Posterior vena cava (tissue), 2 donors: ENCODE results near the gene PCDH9. TPM values are rescaled to one million over a fixed set of nuclear protein-coding genes. Genes with fewer than 3 reads are reported as not detected.

Experiments used
- DNase-seq: peaks from one replicate; pipeline ENCODE4 v3.0.0-alpha.2; 2020; ENCODE audit warnings: low spot score
- intact Hi-C, 2 donors: fragments of 100-400 bp; cut with DNase I; formaldehyde crosslinking; loops; one replicate each; pipeline versions ENCODE4 v1.14.1 to v1.14.2; 2022 to 2023
- total RNA-seq, 2 donors: library from RNA; stranded (reverse); fragmentation: NEBNext Ultra II Directional; extraction: Animal tissue kit (Norgen Biotek cat#: 25700); gene quantifications; one replicate each; pipeline ENCODE4 v1.2.1, GENCODE V29; 2021
- donor health status: DM: yes; HTN: yes; CAD: no.
- donor health status: DM: yes; HTN: yes; CAD: no.

The PCDH9 gene
- total RNA-seq, 2 donors from 2014 or later = 1.6 to 2.4 TPM

DNA sequence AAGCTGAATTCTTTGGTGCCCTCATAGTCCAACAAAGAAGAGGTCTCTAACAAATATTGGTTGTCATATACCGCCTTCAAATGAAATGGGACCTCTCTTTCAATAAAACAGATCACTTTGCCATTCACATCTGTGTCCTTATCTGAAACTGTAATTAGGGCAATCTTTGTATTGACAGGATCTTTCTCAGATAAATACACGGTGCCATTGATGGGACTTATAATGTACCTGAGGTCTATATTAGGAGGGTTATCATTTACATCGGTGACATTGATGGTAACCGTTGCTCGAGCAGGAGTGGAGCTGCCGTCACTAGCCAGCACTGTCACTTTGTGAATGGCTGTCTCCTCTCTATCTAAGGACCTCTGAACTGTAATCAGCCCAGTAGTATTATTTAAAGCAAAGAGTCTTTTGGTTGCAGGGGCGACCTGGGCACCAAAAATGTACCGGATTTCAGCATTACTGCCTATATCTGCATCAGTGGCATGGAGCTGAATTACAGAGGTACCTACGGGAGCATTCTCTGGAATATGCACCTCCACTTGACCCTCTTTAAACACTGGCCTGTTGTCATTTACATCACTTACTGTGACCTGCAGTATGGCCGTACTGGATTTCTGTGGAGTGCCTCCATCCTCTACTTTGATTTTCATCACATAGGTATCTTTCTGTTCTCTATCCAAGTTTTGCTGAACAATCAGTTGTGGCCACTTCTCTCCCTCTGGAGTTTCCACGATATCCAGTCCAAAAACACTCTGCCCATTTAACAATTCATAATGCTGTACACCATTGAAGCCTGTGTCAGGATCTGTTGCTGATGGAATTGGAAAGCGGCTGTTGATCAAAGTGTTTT is 2.8 kb downstream of the PCDH9 start:
- DNase-seq = no peak
- intact Hi-C loops = no loop called here

DNA sequence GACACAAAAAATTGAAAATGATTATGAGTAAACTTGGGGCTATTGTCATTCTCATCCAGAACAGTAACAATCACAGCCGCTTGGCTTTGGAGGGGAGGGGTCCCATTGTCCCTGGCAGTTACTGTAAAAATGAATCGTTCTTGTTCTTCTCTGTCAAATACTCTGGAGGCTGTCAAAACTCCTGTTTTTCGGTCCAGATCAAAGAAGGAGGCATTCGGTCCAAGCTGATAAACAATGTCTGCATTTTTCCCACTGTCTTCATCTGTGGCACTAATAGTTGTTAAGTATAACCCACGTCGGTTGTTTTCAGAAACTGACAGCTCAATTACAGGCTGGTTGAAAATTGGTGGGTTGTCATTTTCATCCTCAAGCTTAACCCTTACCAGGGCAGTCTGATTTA is 3.4 kb downstream of the PCDH9 start:
- intact Hi-C loops = no loop called here
- DNase-seq = no peak

DNA sequence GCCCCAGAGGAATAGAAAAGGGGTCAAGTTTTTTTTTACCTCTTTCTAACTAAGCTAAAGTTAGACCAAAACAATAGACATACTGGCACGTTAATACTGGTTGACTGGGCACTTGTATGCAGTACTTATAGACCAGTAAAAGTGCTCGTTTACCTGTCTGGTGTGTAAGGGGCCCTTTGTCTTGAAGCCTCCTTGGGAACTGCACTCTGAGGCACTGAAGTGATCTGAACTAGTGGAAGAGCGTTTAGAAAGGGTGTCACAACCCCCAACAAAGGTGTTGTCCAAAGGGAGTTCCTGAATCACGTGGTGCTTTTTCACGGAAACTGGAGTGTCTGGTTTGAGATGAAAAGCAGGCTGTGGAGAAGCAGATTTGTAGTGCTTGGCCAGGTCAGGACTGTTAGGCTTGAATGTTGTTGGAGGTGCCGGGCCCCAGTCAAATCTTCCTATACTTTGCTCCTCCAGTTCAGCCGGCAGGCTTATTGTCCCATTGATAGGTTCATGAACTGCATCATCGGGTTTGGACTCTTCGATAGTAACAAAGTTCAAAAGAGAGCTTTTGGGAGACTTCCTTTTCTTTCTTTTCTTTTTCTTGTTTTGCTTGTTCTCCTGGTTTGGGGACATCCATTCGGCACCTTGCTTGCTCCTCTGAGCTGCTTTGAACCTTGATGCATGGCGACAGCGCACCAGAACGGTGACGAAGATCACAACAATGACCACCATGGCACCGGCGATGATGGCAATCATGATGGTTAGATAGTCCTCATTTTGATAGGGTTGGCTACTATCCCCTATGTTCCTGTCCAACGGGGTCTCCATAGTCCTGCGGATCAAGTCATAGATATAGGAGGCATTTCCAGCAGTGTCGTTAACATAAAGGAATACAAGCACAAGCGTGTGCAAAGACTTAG is 4.6 kb downstream of the PCDH9 start:
- no peak for DNase-seq
- intact Hi-C loops = no loop called here

DNA sequence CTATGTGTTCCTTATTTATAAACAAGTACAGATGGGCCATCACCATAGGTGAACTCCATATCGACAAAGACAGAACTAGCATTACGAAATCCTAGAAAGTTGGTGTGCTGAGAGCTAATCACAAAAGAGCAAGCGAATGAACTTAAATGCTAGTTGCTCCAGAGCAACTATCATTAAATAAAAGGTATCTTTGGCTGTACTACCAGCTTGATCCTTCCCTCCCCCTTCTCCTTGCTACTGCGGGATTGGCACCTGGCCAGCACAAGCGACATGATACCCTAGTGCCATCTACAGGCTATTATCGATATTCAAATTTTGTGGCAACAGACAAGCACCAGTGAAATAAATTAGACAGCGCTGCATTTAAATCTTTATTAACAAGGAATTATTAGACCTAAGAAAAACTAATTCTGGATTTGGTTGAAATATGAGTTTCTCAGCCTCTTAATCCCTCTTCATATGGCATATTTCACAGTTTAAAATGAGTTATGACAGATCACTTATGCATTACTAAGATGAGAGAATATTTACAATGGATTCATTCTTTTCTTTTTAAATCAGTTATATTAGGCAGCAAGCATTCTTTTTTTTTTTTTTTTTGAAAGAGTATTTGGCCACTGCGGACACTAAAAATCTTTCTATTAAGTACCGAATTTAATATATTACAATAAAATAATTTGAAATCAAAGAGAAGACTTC is 5.8 kb downstream of the PCDH9 start:
- intact Hi-C loops = no loop called here
- peak; percentile 88 for DNase-seq

DNA sequence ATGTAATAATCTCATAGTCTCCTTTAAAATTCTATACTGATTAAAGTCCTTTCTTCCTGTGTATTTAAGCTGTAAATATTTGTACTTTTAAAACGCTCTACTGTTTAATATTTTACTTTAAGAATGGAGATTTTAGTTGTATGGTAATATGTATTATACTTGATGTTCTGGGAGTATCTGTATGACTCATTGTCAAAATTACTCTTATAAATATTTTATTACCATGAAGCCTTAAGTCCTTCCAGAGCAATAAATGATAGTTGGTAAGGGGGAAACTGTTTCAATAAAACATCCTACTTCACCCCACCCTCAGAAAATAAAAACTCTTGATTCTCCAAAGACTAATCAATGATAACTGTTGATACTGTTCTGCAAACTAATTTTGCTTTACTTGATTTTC is 6.4 kb downstream of the PCDH9 start:
- intact Hi-C loops = no loop called here

DNA sequence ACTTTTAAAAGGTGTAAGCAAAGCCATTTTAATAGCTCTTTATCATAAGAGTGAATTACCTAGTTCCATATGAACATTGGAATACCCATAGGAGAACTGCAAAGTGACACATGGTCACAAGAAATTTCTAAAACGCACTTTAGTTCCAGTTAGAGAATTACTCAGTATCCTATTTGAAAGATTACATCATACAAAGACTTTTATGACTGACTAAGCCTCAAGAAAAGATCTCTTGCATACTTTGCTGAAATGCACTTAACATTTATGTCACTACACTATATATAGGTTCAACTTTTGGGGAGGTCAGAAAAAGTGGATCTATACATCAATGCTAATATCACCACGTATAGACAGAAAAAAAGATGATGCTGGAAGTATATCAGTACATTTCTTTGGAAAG is 7.1 kb downstream of the PCDH9 start:
- no peak for DNase-seq
- intact Hi-C loops = no loop called here

More for the DNA sequence above, 6.4 kb downstream of the PCDH9 start:
- no peak for DNase-seq

DNA sequence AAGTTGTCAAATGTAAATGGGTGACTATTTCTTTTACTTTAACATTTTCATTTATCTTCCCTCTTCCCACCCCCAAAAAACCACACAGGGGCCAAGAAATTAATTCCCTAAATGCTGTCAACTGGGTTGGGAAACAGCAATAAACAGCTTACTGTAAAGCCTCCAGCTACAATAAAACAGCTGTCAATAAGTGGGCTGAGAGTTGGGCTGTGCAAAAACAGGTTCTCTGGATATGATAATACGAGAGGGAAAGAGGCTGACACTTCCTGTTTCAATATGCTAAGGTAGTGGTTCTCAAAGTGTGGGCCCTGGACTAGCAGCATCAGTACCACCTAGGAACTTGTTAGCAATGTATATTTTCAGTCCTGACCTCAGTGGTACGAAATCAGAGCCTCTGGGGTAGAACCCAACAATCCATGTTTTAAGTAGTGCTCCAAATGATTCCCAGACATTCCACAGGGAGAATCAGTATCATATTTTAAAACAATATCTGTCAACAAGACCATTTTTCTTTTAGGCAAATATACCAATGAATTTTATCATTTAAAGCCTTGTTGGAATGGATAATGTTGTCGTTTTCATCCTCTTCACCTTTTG is 8.4 kb downstream of the PCDH9 start:
- intact Hi-C loops = no loop called here
- no peak for DNase-seq

DNA sequence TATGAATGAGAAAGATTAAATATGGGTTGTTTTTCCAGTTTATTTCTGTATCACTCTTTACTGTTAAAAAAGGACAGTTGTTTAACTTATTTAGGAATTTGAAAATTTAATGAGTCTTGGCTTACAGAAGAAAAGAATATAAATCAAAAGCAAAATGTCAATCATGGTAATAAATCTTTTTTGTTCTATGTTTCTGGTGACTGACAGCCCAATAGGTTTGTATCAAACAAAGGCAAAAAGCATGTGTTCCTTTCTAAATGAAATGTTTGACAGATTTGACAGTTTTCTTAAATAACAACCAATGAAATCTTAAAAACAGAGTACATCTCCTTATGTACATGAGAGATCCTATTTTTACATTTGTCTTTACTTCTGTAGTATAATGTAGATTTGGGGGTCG is 11.0 kb downstream of the PCDH9 start:
- no peak for DNase-seq
- intact Hi-C loops = no loop called here

DNA sequence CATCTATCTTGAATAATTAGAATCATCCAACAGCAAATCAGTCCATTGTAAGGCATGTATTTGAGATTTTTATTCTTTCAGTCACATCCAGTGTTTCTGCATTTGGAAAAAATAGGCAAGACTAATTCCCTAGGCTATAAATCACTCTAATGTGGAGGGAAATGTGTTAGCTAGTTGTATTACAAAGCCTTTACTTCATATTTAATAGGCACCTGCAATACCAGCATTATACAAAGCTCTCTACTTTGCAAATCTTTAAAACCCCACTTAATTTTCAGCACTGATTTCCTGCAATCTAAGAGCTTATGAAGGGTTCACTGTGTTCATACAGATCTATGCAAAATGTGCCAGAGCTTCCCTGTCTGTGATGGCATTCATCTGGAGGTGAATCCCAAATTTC is 12.3 kb downstream of the PCDH9 start:
- intact Hi-C loops = no loop called here
- no peak for DNase-seq

DNA sequence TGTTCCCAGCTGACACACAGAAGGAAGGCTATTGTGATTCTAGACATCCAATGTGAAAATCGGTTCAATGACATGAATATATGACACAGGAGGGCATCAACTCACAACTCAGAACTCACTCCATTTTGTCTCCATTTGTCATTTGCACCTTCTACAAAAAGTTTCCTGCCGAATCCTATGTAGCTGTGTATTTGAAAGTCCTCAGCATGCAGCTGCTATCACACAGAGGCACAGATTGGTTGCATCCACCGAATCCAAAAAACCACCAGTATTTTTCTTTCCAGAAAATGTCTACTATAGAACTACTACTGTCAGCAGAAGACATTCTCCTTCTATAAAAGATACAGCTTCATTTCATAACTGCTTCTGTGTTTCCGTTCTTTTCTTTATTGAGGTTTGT is 13.3 kb downstream of the PCDH9 start:
- no peak for DNase-seq
- intact Hi-C loops = no loop called here

DNA sequence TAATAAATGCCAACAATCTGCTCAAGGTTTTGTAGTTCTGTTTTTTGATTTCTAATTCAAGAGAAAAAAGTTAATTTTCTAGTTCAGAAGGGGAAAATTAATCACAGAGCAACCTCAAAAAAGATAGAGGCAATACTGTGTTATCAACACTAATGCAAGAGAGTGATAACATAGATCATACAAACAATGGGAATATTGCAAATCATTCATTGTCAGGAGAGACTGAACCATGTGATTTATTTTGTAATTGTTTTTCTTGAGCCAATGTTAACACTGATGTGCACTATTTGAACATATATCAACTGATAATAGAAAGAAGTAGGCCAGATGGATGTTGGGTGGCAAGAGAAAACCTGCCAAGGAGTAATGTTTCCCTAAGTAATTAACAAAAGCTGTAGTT is 19.9 kb downstream of the PCDH9 start:
- intact Hi-C loops = no loop called here

DNA sequence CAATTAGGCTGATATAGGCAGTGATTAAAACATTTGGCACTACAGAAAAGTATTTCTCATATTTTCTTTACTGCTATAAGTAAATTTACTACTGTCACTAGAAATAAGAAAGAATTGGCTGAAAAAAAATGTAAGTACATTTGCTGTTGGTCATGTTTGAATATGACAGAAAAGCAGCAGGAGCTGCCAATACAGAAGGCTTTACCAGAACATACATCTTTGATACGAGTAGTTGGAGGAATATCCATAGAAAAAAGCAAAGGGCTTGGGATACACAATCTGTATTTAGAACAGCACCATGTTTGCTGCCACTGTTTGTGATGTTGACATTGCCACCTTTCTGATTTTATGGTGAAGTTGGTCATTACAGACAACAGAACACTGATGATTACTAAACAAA is 21.6 kb downstream of the PCDH9 start:
- DNase-seq = no peak
- intact Hi-C loops = no loop called here

More for the DNA sequence above, 19.9 kb downstream of the PCDH9 start:
- no peak for DNase-seq

DNA sequence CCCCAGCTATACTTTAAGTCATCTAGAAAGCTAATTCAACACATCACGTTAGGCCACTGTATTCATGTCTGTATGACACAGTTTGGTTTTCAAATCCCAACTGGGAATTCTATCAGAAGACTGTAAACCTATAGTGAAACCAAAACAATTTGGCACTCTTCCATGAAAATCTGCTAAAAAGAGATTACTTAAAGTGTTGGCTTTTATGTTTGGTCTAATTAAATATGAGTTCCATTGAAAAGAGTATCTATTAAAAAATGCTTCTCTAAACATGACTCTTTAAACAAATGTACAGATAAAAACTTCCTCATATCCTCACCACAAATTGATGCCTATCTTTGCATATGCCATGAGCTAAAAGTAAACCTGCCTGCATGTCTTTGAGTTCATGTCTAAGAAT is 25.4 kb downstream of the PCDH9 start:
- intact Hi-C loops = no loop called here
- no peak for DNase-seq

DNA sequence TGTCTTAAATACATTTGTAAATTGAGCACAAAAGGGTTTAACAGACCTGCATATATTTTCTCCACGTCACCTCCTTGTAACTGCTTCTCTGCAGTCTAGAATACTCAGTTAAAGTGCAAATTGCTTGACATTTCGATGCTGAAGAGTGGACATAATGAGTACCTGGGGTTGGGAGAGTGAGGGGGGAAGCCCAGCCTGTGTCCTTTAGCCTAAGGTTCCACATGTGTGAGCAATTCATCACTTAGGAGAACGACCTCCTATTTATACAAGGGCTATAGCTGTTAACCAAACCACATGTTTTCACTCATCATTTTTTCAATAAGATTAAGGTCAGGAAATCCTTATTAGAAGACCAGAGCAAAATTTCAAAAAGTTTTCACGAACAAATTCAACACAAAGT is 29.5 kb downstream of the PCDH9 start:
- DNase-seq = no peak
- intact Hi-C loops = no loop called here

DNA sequence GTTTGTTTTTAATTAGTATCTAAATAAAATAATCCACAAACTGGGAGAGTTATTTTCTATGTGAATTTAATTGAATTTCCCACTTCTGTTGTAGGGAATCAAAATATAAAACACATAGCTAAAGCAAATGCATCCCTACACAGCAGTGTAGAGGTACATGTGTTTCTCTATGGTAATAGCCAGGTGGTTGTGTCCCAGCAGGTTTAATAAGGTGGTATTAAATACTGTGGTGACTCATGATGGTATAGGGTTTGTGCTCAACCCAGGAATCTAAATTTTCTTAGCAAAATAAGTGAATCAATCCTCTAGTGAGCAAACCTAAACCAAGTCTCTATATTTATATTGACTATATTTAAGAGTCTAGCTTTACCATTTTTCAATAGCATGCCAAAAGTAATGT is 30.0 kb downstream of the PCDH9 start:
- intact Hi-C loops = no loop called here
- no peak for DNase-seq

DNA sequence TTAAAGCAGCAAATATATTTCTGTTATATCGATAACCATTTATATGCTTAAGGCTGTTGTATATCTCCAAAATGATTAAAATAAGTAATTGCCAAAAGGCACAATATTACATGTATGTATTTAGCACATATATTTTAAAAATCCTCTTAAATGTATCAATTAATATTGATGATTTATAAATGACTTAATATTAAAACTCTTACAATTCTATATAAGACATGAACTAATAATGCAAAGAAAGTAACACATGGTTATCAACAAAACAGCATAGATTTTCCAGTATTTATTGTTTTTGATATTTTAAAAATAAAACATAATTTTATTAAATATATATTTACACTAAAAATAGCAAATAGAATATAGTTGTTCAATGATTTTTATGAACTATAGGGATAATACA is 32.4 kb downstream of the PCDH9 start:
- intact Hi-C loops = no loop called here
- no peak for DNase-seq

DNA sequence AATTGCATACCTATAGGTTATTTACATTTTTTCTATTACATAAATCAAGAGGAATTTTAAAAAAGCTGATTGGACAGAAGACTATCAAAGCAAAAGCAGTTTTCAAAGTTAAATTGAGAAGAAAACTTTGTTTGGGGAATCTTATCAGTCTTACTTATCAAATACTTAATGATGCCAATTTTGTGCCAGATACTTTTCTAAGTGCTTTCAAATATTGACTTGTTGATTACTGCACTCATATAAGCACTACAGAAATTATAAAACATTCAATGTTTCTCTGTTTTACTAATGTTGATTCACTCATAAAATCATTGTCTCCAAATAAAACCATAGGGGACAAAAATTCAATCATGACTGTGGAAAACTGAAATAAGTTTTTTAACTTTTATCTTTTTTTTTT is 36.2 kb downstream of the PCDH9 start:
- intact Hi-C loops = no loop called here

DNA sequence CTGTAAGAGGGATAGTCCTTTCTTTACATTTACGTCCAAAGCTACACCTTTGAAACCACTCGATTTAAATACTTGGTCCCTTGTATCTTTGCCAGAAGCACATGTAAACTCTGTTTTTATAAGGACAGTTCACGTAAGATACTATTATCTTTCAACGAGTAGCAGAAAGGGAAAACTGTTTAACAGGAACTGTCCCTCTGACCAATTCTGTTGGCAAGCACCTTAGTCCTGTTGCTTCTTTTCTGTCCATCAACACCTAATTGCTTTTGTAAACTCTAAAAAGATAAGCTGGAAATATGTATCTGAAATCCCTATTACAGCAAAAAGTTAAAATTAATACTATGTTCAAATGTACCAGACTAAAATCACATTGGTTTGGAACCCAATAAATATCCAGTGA is 37.4 kb downstream of the PCDH9 start:
- intact Hi-C loops = no loop called here
- DNase-seq = no peak

More for the DNA sequence above, 36.2 kb downstream of the PCDH9 start:
- no peak for DNase-seq

DNA sequence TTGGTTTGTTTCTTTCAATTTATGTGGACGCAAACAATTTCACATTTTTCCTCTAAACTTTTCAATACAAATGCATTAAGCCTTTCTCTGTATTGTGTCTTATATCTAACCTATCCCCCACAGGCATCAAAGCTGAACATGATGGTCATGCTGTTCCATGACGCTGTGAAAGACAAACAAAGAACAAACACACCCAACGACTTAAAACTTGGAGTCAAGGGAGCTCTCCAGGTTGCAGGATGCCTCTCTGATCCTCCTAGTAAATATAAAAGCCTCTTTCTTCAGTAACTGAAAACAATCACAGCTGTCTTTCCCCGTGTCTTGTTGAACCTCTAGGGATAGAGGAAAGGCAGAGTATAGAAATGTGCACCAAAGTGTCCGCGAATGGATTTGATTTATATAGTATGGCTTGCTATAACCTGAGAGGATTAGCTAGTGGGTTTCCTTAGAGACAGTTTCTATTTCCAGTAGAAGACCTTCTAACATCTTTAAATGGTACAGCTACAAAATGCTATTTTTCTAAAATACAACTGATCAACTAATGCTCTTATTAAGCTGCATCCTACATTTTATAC is 43.1 kb downstream of the PCDH9 start:
- intact Hi-C loops = no loop called here
- DNase-seq = no peak
